SH-SY5Y (cell line): ENCODE measurements around the gene RAB18.

Experiments used
- GATA2 ChIP-seq: IDR thresholded peaks from 2 replicates; pipeline ENCODE4 v1.6.1; 2011; ENCODE audit warnings: mild to moderate bottlenecking, low read depth, low read length
- GATA3 ChIP-seq: IDR thresholded peaks from 2 replicates; pipeline ENCODE4 v1.6.1; 2011; ENCODE audit warnings: low read depth, mild to moderate bottlenecking, low read length, moderate library complexity

- no peak for TF ChIP-seq GATA3
- TF ChIP-seq GATA2, result no peak
Observed at GRCh38 chr10:27500096-27500495, 4.0 kb upstream of the RAB18 start.
